Measurements from ENCODE around the gene NFYC. TPM values are rescaled to one million over a fixed set of nuclear protein-coding genes. Genes with fewer than 3 reads are reported as not detected.

NFYC gene
- total RNA-seq, 2 donors from 2014 or later = 43.6 to 59.0 TPM

DNA sequence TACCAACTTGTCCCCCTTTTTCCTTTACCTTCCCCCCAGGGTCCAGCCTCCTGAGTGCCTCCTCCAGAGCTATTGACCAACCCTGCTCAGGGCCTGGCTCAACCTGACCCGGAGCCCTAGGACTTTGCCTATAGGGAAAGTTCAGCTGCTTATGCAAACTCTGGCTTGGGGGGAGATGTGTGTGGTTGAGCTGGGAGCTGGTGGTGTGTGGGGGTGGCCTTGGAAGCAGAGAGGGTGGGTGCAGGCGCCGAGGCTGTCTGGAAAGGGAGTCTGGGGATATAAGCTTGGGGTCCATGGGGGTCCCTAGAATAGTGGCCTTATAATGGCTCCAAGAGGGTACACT, 106.1 kb downstream of the NFYC start:
- TF ChIP-seq, protein P1, sequence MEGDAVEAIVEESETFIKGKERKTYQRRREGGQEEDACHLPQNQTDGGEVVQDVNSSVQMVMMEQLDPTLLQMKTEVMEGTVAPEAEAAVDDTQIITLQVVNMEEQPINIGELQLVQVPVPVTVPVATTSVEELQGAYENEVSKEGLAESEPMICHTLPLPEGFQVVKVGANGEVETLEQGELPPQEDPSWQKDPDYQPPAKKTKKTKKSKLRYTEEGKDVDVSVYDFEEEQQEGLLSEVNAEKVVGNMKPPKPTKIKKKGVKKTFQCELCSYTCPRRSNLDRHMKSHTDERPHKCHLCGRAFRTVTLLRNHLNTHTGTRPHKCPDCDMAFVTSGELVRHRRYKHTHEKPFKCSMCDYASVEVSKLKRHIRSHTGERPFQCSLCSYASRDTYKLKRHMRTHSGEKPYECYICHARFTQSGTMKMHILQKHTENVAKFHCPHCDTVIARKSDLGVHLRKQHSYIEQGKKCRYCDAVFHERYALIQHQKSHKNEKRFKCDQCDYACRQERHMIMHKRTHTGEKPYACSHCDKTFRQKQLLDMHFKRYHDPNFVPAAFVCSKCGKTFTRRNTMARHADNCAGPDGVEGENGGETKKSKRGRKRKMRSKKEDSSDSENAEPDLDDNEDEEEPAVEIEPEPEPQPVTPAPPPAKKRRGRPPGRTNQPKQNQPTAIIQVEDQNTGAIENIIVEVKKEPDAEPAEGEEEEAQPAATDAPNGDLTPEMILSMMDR (conservative IDR thresholded peaks at IDR 0.05) = no peak
- no peak for DNase-seq
- H3K4me3 ChIP-seq (ENCODE audit: low read length) = no peak overlapping the region
- H3K9me3 ChIP-seq (ENCODE audit: control insufficient read depth, low read length) = no peaks in the 10 kb centered on the region
- H3K9ac ChIP-seq (ENCODE audit: extremely low read depth, low read length, poor library complexity, severe bottlenecking) = no peak overlapping the region
- Mint-ChIP-seq H3K9me3 (no peaks in the 10 kb centered on the region), H3K27me3 (ENCODE audit: insufficient read depth) (peaks cover 30% of the 10 kb centered on the region), H3K4me1 (no peaks in the 10 kb centered on the region), H3K27ac (no peak overlapping the region), H3K4me3 (no peak overlapping the region), H3K36me3 (ENCODE audit: low read depth) (no peaks in the 10 kb centered on the region)
- WGBS, 2 experiments (ENCODE audit: insufficient coverage in 1 of 2, insufficient read length in 1 of 2) = 91% methylated on average over 3 of the region's 3 CpGs; no CpG with 5 or more reads in 1 of the 2 experiments
- no peaks in the 10 kb centered on the region for H3K4me1 ChIP-seq (ENCODE audit: control insufficient read depth, insufficient read depth, low read length)
- H3K36me3 ChIP-seq (ENCODE audit: control insufficient read depth, insufficient read depth, low read length) = no peaks in the 10 kb centered on the region
- H3K27ac ChIP-seq (ENCODE audit: low read depth, low read length) = no peak overlapping the region
- H3K27me3 ChIP-seq (ENCODE audit: control insufficient read depth, insufficient read depth, low read length, poor library complexity, severe bottlenecking) = no peaks in the 10 kb centered on the region

DNA sequence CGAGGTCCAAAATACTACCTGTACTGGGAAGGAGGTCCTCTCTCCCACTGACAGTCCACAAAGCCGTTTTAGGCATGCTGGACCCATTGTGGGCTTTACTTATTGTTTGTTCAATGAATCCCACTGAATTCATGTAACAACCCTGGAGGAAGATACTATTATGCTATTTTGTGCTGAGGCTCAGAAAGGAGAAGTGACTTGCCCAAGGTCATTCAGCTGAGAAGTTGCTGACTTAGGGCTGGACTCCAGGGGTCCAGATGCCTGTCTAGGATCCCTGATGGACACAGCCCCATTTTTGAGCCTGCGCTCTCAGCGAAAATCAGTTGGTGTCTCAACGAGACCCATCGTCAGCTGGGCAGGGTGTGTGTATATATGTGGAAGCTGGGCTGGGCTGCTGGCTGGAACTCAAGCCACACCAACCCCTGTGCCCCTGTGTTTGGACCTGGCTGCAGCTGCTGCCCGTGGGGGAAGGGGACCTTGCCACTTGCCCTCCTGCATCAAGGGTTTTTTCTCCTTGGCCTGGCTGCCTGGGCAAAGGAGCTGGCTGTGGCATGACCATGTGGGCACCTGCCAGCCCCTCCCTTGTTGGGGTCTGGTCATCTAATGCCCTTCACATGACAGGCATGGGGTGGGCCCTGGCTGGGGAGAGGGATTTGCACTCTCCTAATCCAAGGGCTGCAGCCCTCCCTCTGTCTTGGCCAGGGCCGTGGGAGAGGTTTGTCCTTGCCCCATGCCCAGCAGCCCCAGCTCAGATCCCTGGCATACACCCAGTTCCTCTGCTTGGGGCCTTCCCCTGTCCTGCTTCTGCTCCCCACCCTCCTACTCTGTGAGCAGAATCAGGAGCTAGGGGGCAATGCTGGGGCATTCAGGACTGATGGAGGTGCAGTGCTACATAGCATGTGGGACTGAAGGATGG, 107.1 kb downstream of the NFYC start:
- DNase-seq = no peak
- Mint-ChIP-seq H3K27ac (no peak overlapping the region), H3K9me3 (no peaks in the 10 kb centered on the region), H3K27me3 (ENCODE audit: insufficient read depth) (peaks cover 26% of the 10 kb centered on the region), H3K36me3 (ENCODE audit: low read depth) (no peaks in the 10 kb centered on the region), H3K4me3 (no peak overlapping the region), H3K4me1 (no peaks in the 10 kb centered on the region)
- H3K9ac ChIP-seq (ENCODE audit: extremely low read depth, low read length, poor library complexity, severe bottlenecking) = no peak overlapping the region
- no peaks in the 10 kb centered on the region for H3K9me3 ChIP-seq (ENCODE audit: control insufficient read depth, low read length)
- H3K27ac ChIP-seq (ENCODE audit: low read depth, low read length) = no peak overlapping the region
- 89 to 91% methylated on average over 5 to 8 of the region's 8 CpGs for WGBS, 2 experiments (ENCODE audit: insufficient coverage in 1 of 2, insufficient read length in 1 of 2)
- H3K4me1 ChIP-seq (ENCODE audit: control insufficient read depth, insufficient read depth, low read length) = no peaks in the 10 kb centered on the region
- TF ChIP-seq, protein P1 (conservative IDR thresholded peaks at IDR 0.05) = no peak
- no peaks in the 10 kb centered on the region for H3K27me3 ChIP-seq (ENCODE audit: control insufficient read depth, insufficient read depth, low read length, poor library complexity, severe bottlenecking)
- no peaks in the 10 kb centered on the region for H3K36me3 ChIP-seq (ENCODE audit: control insufficient read depth, insufficient read depth, low read length)
- no peak overlapping the region for H3K4me3 ChIP-seq (ENCODE audit: low read length)

DNA sequence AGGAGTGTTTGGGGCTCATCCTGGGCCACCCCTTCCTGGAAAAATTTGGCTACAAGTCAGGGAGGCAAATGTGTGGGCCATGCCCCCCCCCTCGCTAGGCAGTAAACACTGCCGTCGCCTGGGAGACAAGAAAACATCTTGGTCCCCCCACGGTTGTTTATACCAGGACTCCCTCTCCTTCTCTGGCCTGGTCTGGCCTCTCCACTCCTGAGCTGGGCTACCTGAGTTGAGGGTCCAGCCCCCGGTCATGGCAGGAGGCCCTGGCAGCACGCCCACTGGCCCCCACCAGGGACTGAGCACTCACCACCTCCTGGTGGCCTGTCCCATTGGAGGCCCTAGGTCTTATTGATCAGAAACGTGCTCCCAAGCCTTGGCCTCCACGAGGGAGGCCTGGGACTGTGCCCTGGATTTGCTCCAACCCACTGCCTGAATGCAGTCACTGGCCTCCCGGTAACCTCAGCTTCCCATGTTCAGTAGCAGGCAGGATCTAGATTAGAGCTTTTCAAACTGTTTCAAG, 107.9 kb downstream of the NFYC start:
- TF ChIP-seq, protein P1 (conservative IDR thresholded peaks at IDR 0.05) = no peak
- H3K9me3 Mint-ChIP-seq = no peaks in the 10 kb centered on the region
- Histone ChIP-seq H3K36me3 (ENCODE audit: control insufficient read depth, insufficient read depth, low read length) (no peaks in the 10 kb centered on the region), H3K4me1 (ENCODE audit: control insufficient read depth, insufficient read depth, low read length) (no peaks in the 10 kb centered on the region), H3K27me3 (ENCODE audit: control insufficient read depth, insufficient read depth, low read length, poor library complexity, severe bottlenecking) (no peaks in the 10 kb centered on the region), H3K9ac (ENCODE audit: extremely low read depth, low read length, poor library complexity, severe bottlenecking) (no peak overlapping the region), H3K4me3 (ENCODE audit: low read length) (no peak overlapping the region), H3K9me3 (ENCODE audit: control insufficient read depth, low read length) (no peaks in the 10 kb centered on the region), H3K27ac (ENCODE audit: low read depth, low read length) (no peak overlapping the region)
- WGBS, 2 experiments (ENCODE audit: insufficient coverage in 1 of 2, insufficient read length in 1 of 2) = 88 to 91% methylated on average over 5 to 9 of the region's 9 CpGs
- H3K27me3 Mint-ChIP-seq (ENCODE audit: insufficient read depth) = peaks cover 23% of the 10 kb centered on the region
- H3K4me3 Mint-ChIP-seq = no peak overlapping the region
- no peak for DNase-seq
- H3K27ac Mint-ChIP-seq = no peak overlapping the region
- H3K36me3 Mint-ChIP-seq (ENCODE audit: low read depth) = no peaks in the 10 kb centered on the region
- no peaks in the 10 kb centered on the region for H3K4me1 Mint-ChIP-seq
